HCT116 (cell line): Measurements from ENCODE around the gene RPS17. TPM values are rescaled to one million over a fixed set of nuclear protein-coding genes. Genes with fewer than 3 reads are reported as not detected.

Experiments
- ATAC-seq: fragments of 200-7000 bp; cut with Tn5 transposase; 2 replicates; pipeline ENCODE4 v1.9.1; 2020; ENCODE audit warnings: mild to moderate bottlenecking, moderate library complexity
- BruUV-seq: library from RNA; stranded (reverse); fragments of 400-500 nt; replicated peaks from 2 replicates; lab custom pipeline; 2021; lab: Mats Ljungman, UMichigan
- CTCF ChIA-PET: fragments of 300-600 bp; sonication (Branson Sonifier 250); formaldehyde crosslinking; loops from one replicate; lab custom pipeline; 2021; ENCODE audit warnings: antibody characterized with exemption; lab: Charles Lee
- POLR2A ChIA-PET: fragments of 300-600, 350-600 bp; sonication (Branson Sonifier 250); formaldehyde crosslinking; loops from one replicate; lab custom pipeline; 2021; ENCODE audit warnings: antibody characterized with exemption; lab: Charles Lee
- RAD21 ChIA-PET, 2 experiments: fragments of 300-600 bp; sonication (Branson Sonifier 250); formaldehyde crosslinking; loops; one replicate each; lab custom pipeline; 2023; ENCODE audit warnings: low total read pairs in 2 of 2; ENCODE audit not compliant: uncharacterized antibody in 2 of 2, unreplicated experiment in 2 of 2, low non-redundant PET in 1 of 2; lab: Charles Lee
- DNase-seq: peaks from one replicate; pipeline ENCODE4 v3.0.0-alpha.2; 2010; ENCODE audit warnings: low read depth, low spot score
- H2AFZ ChIP-seq: fragments of 200-600 bp; shearing (Covaris generic), sonication (generic); 2 replicates; pipeline ENCODE4 v1.6.1; 2017; ENCODE audit warnings: low read depth, mixed run types, mixed read lengths, antibody characterized with exemption, low read length; ENCODE audit not compliant: poor library complexity, severe bottlenecking
- H3K27ac ChIP-seq: 2 replicates; pipeline ENCODE4 v1.5.1; 2012; ENCODE audit warnings: low read depth, low read length
- H3K27me3 ChIP-seq: fragments of 200-600 bp; sonication (generic); 2 replicates; pipeline ENCODE4 v1.6.1; 2016; ENCODE audit warnings: mixed run types, low read length, mixed read lengths; ENCODE audit not compliant: insufficient read depth
- H3K36me3 ChIP-seq, 2 experiments: fragments of 200-500 bp in 1 of 2; fragments of 200-600 bp in 1 of 2; sonication (Bioruptor generic) in 1 of 2; sonication (generic) in 1 of 2; 2 replicates each; pipeline versions ENCODE4 v1.5.1 to v1.6.1; 2014 to 2016; ENCODE audit warnings: low read length in 2 of 2, inconsistent platforms in 1 of 2, mixed read lengths in 1 of 2, mixed run types in 1 of 2; ENCODE audit not compliant: insufficient read depth in 2 of 2, control insufficient read depth in 1 of 2
- H3K4me1 ChIP-seq, 2 experiments: fragments of 200-600 bp in 1 of 2; sonication (generic) in 1 of 2; 2 replicates each; pipeline versions ENCODE4 v1.5.1 to v1.6.1; 2012 to 2017; ENCODE audit warnings: low read length in 2 of 2, inconsistent platforms in 1 of 2, mild to moderate bottlenecking in 1 of 2, mixed read lengths in 1 of 2, mixed run types in 1 of 2, moderate library complexity in 1 of 2; ENCODE audit not compliant: insufficient read depth in 2 of 2, control insufficient read depth in 1 of 2
- H3K4me2 ChIP-seq: fragments of 200-600 bp; sonication (generic); 2 replicates; pipeline ENCODE4 v1.6.1; 2017; ENCODE audit warnings: mixed run types, low read length, mixed read lengths
- H3K4me3 ChIP-seq, 2 experiments: fragments of 200-600 bp in 1 of 2; sonication (generic) in 1 of 2; replicated peaks in 1 of 2; 2 replicates each; pipeline ENCODE4 v1.5.1; 2011 to 2016; ENCODE audit warnings: low read length in 2 of 2, control low read depth in 1 of 2, low read depth in 1 of 2, mild to moderate bottlenecking in 1 of 2, mixed read lengths in 1 of 2, mixed run types in 1 of 2
- H3K79me2 ChIP-seq: fragments of 200-600 bp; sonication (generic); 2 replicates; pipeline ENCODE4 v1.6.1; 2017; ENCODE audit warnings: mild to moderate bottlenecking, mixed run types, low read length, moderate library complexity, mixed read lengths; ENCODE audit not compliant: insufficient read depth
- H3K9ac ChIP-seq: fragments of 200-600 bp; sonication (generic); 2 replicates; pipeline ENCODE4 v1.6.1; 2016; ENCODE audit warnings: low read length, mixed read lengths
- H3K9me2 ChIP-seq: fragments of 200-600 bp; sonication (generic), shearing (Covaris generic); 2 replicates; pipeline ENCODE4 v1.6.1; 2017; ENCODE audit warnings: mixed run types, mild to moderate bottlenecking, moderate library complexity; ENCODE audit not compliant: insufficient read depth
- H3K9me3 ChIP-seq, 2 experiments: fragments of 200-500 bp in 1 of 2; fragments of 200-600 bp in 1 of 2; sonication (Bioruptor generic) in 1 of 2; sonication (generic) in 1 of 2; 2 replicates each; pipeline ENCODE4 v1.6.1; 2014 to 2017; ENCODE audit warnings: low read length in 2 of 2, mixed read lengths in 2 of 2, inconsistent platforms in 1 of 2, low read depth in 1 of 2, mild to moderate bottlenecking in 1 of 2, mixed run types in 1 of 2, moderate library complexity in 1 of 2; ENCODE audit not compliant: control insufficient read depth in 1 of 2, insufficient read depth in 1 of 2
- H4K20me1 ChIP-seq: fragments of 200-600 bp; sonication (generic), shearing (Covaris generic); 2 replicates; pipeline ENCODE4 v1.6.1; 2017; ENCODE audit warnings: mixed run types, mild to moderate bottlenecking, moderate library complexity; ENCODE audit not compliant: insufficient read depth
- ATF3 ChIP-seq: IDR thresholded peaks from 2 replicates; pipeline ENCODE4 v1.6.1; 2012
- CEBPB ChIP-seq: IDR thresholded peaks from 2 replicates; pipeline ENCODE4 v1.6.1; 2012; ENCODE audit warnings: low read depth
- EGR1 ChIP-seq: IDR thresholded peaks from 2 replicates; pipeline ENCODE4 v1.6.1; 2012; ENCODE audit warnings: low read depth
- EZH2 ChIP-seq: fragments of 200-600 bp; sonication (generic); IDR thresholded peaks from 2 replicates; pipeline ENCODE4 v1.6.1; 2017; ENCODE audit warnings: antibody characterized with exemption, mixed run types
- EZH2phosphoT487 ChIP-seq: fragments of 200-600 bp; IDR thresholded peaks from 2 replicates; pipeline ENCODE4 v1.6.1; 2018; ENCODE audit warnings: antibody characterized with exemption, borderline replicate concordance
- JUND ChIP-seq: IDR thresholded peaks from 2 replicates; pipeline ENCODE4 v1.6.1; 2012
- REST ChIP-seq: IDR thresholded peaks from 2 replicates; pipeline ENCODE4 v1.6.1; 2012; ENCODE audit warnings: low read depth
- SP1 ChIP-seq: IDR thresholded peaks from 2 replicates; pipeline ENCODE4 v1.6.1; 2012; ENCODE audit warnings: low read depth
- SRF ChIP-seq: IDR thresholded peaks from 2 replicates; pipeline ENCODE4 v1.6.1; 2012; ENCODE audit warnings: low read depth
- YY1 ChIP-seq: IDR thresholded peaks from 2 replicates; pipeline ENCODE4 v1.6.1; 2011; ENCODE audit warnings: low read length, low read depth, moderate library complexity, mild to moderate bottlenecking; ENCODE audit not compliant: insufficient replicate concordance; ENCODE audit errors: extremely low read depth
- intact Hi-C: fragments of 100-400 bp; cut with micrococcal nuclease; formaldehyde crosslinking; loops from 2 replicates; pipeline ENCODE4 v1.10.0; 2022
- total RNA-seq: library from RNA; stranded (reverse); gene quantifications from one replicate; pipeline ENCODE4 v1.2.1, GENCODE V29; 2021; ENCODE audit not compliant: unreplicated experiment
- TF ChIP-seq, protein P1 (sequence below): IDR thresholded peaks from 2 replicates; pipeline ENCODE4 v1.6.1; 2011; ENCODE audit warnings: mild to moderate bottlenecking, low read length, moderate library complexity; ENCODE audit not compliant: insufficient replicate concordance; ENCODE audit errors: extremely low read depth
- TF ChIP-seq, protein P2 (sequence below), 3 experiments: fragments of 200-600 bp in 1 of 3; sonication (generic) in 1 of 3; IDR thresholded peaks in 2 of 3; conservative IDR thresholded peaks in 1 of 3; 2 replicates each; pipeline ENCODE4 v1.5.1; 2012 to 2017; ENCODE audit warnings: low read depth in 2 of 3, low read length in 2 of 3, antibody characterized with exemption in 1 of 3, borderline replicate concordance in 1 of 3, control low read depth in 1 of 3, mild to moderate bottlenecking in 1 of 3, mixed read lengths in 1 of 3, mixed run types in 1 of 3, moderate library complexity in 1 of 3; ENCODE audit not compliant: insufficient read depth in 1 of 3

RPS17 gene
- total RNA-seq, 1 experiment from 2014 or later = 2,385 TPM

- no peak for TF ChIP-seq REST
- TF ChIP-seq ATF3 = no peak
- TF ChIP-seq, all 23 proteins: peak for 0
Measured at GRCh38 chr15:82571722-82572222, 31.5 kb upstream of the RPS17 start (continued).

DNA sequence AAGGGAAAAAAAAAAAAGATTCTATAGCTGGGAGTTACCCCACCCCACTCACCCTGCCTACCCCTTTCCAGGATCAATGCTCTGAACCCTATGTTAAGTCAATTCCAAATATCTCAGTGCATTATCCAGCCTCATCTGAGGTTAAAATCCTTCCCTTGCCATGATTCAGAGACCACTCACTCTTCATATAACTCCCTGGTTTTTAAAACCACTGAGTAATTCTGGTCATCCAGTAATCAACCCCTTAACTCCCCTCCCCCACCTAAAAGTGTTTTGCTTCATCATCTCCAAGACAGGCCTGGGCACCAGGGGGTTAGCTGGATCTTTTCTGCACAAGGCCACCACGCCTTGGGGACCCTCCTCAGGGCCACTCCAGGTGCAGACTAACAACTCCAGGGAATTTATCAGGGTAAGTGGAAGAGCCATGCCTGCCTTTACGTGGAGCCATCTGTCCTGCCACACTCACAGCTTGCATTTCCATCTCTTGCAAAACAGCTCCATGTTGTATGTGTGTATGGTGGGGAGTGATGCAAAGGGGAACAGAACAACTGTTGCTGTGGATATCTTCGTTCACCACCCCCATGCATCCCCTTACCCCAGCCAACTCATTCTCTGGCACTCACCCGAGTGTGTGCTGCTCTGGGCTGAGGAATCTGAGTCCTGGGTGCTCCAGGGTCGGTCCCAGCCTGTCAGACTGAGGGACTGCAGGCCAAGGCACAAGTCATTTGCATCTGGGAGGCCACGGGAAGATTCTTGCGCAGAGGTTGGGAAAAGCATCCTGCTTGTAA, 30.7 kb upstream of the RPS17 start:
- no TSS peak for BruUV-seq
- Histone ChIP-seq H2AFZ (no peak overlapping the region), H3K27ac (no peak overlapping the region), H3K27me3 (peaks cover 10% of the 10 kb centered on the region; the same call in 1 of the 2 replicates), H3K79me2 (no peaks in the 10 kb centered on the region)
- ATAC-seq (no peak), DNase-seq (no peak)
- intact Hi-C loops = no loop called here
- TF ChIP-seq JUND (no peak), EZH2phosphoT487 (no peak), SRF (no peak), SP1 (no peak), CEBPB (no peak), EZH2 (no peak), EGR1 (no peak), YY1 (no peak)
- TF ChIP-seq, protein P1, sequence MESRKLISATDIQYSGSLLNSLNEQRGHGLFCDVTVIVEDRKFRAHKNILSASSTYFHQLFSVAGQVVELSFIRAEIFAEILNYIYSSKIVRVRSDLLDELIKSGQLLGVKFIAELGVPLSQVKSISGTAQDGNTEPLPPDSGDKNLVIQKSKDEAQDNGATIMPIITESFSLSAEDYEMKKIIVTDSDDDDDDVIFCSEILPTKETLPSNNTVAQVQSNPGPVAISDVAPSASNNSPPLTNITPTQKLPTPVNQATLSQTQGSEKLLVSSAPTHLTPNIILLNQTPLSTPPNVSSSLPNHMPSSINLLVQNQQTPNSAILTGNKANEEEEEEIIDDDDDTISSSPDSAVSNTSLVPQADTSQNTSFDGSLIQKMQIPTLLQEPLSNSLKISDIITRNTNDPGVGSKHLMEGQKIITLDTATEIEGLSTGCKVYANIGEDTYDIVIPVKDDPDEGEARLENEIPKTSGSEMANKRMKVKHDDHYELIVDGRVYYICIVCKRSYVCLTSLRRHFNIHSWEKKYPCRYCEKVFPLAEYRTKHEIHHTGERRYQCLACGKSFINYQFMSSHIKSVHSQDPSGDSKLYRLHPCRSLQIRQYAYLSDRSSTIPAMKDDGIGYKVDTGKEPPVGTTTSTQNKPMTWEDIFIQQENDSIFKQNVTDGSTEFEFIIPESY = no peak
- TF ChIP-seq, protein P2, sequence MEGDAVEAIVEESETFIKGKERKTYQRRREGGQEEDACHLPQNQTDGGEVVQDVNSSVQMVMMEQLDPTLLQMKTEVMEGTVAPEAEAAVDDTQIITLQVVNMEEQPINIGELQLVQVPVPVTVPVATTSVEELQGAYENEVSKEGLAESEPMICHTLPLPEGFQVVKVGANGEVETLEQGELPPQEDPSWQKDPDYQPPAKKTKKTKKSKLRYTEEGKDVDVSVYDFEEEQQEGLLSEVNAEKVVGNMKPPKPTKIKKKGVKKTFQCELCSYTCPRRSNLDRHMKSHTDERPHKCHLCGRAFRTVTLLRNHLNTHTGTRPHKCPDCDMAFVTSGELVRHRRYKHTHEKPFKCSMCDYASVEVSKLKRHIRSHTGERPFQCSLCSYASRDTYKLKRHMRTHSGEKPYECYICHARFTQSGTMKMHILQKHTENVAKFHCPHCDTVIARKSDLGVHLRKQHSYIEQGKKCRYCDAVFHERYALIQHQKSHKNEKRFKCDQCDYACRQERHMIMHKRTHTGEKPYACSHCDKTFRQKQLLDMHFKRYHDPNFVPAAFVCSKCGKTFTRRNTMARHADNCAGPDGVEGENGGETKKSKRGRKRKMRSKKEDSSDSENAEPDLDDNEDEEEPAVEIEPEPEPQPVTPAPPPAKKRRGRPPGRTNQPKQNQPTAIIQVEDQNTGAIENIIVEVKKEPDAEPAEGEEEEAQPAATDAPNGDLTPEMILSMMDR (IDR thresholded peaks at IDR 0.05 in 2 of 3, conservative IDR thresholded peaks at IDR 0.05 in 1 of 3; ENCODE audit: borderline replicate concordance in 1 of 3, insufficient read depth in 1 of 3, low read depth in 2 of 3, low read length in 2 of 3) = no peak
- TF ChIP-seq, all 23 proteins: peak for 0
- Histone ChIP-seq H3K4me3 (no peak overlapping the region), H3K4me2 (no peak overlapping the region), H3K9me2 (no peaks in the 10 kb centered on the region), H3K9ac (no peak overlapping the region), H3K4me1 (no peaks in the 10 kb centered on the region), H4K20me1 (no peaks in the 10 kb centered on the region), H3K9me3 (no peaks in the 10 kb centered on the region), H3K36me3 (no peaks in the 10 kb centered on the region)
- RAD21 ChIA-PET = no interaction called here
- POLR2A ChIA-PET = no interaction called here
- CTCF ChIA-PET = no interaction called here
